GM19452 (cell line): Measurements from ENCODE around the gene SLC6A13.
"Not testable (repeated sequence)": the region's sequence is repeated elsewhere in the genome, so short reads cannot be mapped to it uniquely, and the experiment has no call there.

Source experiments
- ATAC-seq: cut with Tn5 transposase; IDR thresholded peaks from one replicate; pipeline ENCODE4 v1.9.1; 2021; ENCODE audit not compliant: unreplicated experiment

The SLC6A13 gene

GRCh38 chr12:201361-201760 is 61.3 kb downstream of the SLC6A13 start:
- ATAC-seq, result no peak

GRCh38 chr12:198705-199104 is 63.9 kb downstream of the SLC6A13 start:
- ATAC-seq, result no peak

- ATAC-seq, result no peak
These were observed 64.5 kb downstream of the SLC6A13 start for GRCh38 chr12:197911-198695.

GRCh38 chr12:197347-197746 is 65.3 kb downstream of the SLC6A13 start:
- no peak for ATAC-seq

GRCh38 chr12:196436-196835 is 66.2 kb downstream of the SLC6A13 start:
- no peak for ATAC-seq

- ATAC-seq, result no peak
These were observed 66.7 kb downstream of the SLC6A13 start for GRCh38 chr12:195951-196350.

- ATAC-seq, result no peak
These were observed 67.5 kb downstream of the SLC6A13 start for GRCh38 chr12:195156-195555.

GRCh38 chr12:194276-194675 is 68.4 kb downstream of the SLC6A13 start:
- no peak for ATAC-seq

GRCh38 chr12:193261-193660 is 69.4 kb downstream of the SLC6A13 start:
- no peak for ATAC-seq

- ATAC-seq, result no peak
These were observed 71.1 kb downstream of the SLC6A13 start for GRCh38 chr12:191541-191940.

- ATAC-seq, result no peak
These were observed 71.8 kb downstream of the SLC6A13 start for GRCh38 chr12:190881-191280.

- no peak for ATAC-seq
These were observed 73.0 kb downstream of the SLC6A13 start for GRCh38 chr12:189622-189962.

GRCh38 chr12:188910-189621 is 73.6 kb downstream of the SLC6A13 start:
- ATAC-seq, result no peak

- not testable (repeated sequence) for ATAC-seq
These were observed 74.4 kb downstream of the SLC6A13 start for GRCh38 chr12:187986-188909.

- no peak for ATAC-seq
These were observed 76.5 kb downstream of the SLC6A13 start for GRCh38 chr12:186006-186625.

GRCh38 chr12:185576-185955 is 77.1 kb downstream of the SLC6A13 start:
- no peak for ATAC-seq

- ATAC-seq, result no peak
These were observed 77.6 kb downstream of the SLC6A13 start for GRCh38 chr12:184811-185575.

GRCh38 chr12:182381-182892 is 80.2 kb downstream of the SLC6A13 start:
- no peak for ATAC-seq

- no peak for ATAC-seq
These were observed 80.7 kb downstream of the SLC6A13 start for GRCh38 chr12:181921-182320.

GRCh38 chr12:180445-180844 is 82.2 kb downstream of the SLC6A13 start:
- no peak for ATAC-seq
